Type B pancreatic cell (in vitro differentiated cells): ENCODE results near the gene PLEKHA7. TPM values are rescaled to one million over a fixed set of nuclear protein-coding genes. Genes with fewer than 3 reads are reported as not detected.

ENCODE experiments used
- DNase-seq: peaks from one replicate; pipeline ENCODE4 v3.0.0; 2021; ENCODE audit warnings: mixed read lengths; ENCODE audit not compliant: unreplicated experiment; ENCODE audit errors: extremely low spot score
- H3K27ac Mint-ChIP-seq: 2 replicates; pipeline ENCODE4 v1.8.0; 2021; ENCODE audit warnings: mild to moderate bottlenecking, mixed read lengths
- H3K27me3 Mint-ChIP-seq: 2 replicates; pipeline ENCODE4 v1.8.0; 2021; ENCODE audit warnings: mixed read lengths
- H3K36me3 Mint-ChIP-seq: 2 replicates; pipeline ENCODE4 v1.8.0; 2021; ENCODE audit warnings: mixed read lengths
- H3K4me1 Mint-ChIP-seq: one replicate; pipeline ENCODE4 v1.8.0; 2021; ENCODE audit warnings: mixed read lengths; ENCODE audit not compliant: unreplicated experiment
- H3K4me3 Mint-ChIP-seq: 2 replicates; pipeline ENCODE4 v1.8.0; 2021; ENCODE audit warnings: mild to moderate bottlenecking, mixed read lengths
- H3K9me3 Mint-ChIP-seq: 2 replicates; pipeline ENCODE4 v1.8.0; 2021; ENCODE audit warnings: mixed read lengths
- total RNA-seq: library from RNA; stranded (reverse); gene quantifications from 2 replicates; pipeline ENCODE4 v1.2.1, GENCODE V29; 2021; ENCODE audit warnings: low replicate concordance
- TF ChIP-seq, protein P1 (sequence below): fragments of 200-600 bp; sonication (generic); conservative IDR thresholded peaks from 2 replicates; pipeline ENCODE4 v1.5.0; 2021; ENCODE audit warnings: antibody characterized with exemption, mild to moderate bottlenecking

PLEKHA7 gene
- total RNA-seq, 1 donor from 2014 or later: 64.7 TPM

DNA sequence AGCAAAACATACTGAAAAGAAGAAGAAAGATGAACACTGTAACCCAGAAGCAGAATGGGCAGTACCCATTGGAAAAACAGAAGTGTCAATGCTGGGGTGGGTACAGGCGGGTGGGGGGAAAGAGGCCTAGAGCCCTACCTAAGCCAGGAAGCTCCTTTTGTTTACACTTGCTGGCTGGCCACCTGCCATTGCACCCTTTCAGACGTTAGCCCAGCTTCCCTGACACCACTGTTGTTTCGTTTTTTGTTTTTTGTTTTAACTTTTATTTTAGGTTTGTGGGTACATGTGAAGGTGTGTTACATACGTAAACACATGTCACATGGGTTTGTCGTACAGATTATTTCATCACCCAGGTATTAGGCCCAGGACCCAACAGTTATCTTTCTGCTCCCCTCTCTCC is 55.4 kb downstream of the PLEKHA7 start:
- TF ChIP-seq, protein P1, sequence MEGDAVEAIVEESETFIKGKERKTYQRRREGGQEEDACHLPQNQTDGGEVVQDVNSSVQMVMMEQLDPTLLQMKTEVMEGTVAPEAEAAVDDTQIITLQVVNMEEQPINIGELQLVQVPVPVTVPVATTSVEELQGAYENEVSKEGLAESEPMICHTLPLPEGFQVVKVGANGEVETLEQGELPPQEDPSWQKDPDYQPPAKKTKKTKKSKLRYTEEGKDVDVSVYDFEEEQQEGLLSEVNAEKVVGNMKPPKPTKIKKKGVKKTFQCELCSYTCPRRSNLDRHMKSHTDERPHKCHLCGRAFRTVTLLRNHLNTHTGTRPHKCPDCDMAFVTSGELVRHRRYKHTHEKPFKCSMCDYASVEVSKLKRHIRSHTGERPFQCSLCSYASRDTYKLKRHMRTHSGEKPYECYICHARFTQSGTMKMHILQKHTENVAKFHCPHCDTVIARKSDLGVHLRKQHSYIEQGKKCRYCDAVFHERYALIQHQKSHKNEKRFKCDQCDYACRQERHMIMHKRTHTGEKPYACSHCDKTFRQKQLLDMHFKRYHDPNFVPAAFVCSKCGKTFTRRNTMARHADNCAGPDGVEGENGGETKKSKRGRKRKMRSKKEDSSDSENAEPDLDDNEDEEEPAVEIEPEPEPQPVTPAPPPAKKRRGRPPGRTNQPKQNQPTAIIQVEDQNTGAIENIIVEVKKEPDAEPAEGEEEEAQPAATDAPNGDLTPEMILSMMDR: no peak
- H3K4me3 Mint-ChIP-seq: no peak overlapping the region
- no peaks in the 10 kb centered on the region for H3K27me3 Mint-ChIP-seq
- no peak overlapping the region for H3K27ac Mint-ChIP-seq
- H3K36me3 Mint-ChIP-seq: no peaks in the 10 kb centered on the region
- H3K4me1 Mint-ChIP-seq: peaks cover 32% of the 10 kb centered on the region
- DNase-seq: no peak
- no peaks in the 10 kb centered on the region for H3K9me3 Mint-ChIP-seq

DNA sequence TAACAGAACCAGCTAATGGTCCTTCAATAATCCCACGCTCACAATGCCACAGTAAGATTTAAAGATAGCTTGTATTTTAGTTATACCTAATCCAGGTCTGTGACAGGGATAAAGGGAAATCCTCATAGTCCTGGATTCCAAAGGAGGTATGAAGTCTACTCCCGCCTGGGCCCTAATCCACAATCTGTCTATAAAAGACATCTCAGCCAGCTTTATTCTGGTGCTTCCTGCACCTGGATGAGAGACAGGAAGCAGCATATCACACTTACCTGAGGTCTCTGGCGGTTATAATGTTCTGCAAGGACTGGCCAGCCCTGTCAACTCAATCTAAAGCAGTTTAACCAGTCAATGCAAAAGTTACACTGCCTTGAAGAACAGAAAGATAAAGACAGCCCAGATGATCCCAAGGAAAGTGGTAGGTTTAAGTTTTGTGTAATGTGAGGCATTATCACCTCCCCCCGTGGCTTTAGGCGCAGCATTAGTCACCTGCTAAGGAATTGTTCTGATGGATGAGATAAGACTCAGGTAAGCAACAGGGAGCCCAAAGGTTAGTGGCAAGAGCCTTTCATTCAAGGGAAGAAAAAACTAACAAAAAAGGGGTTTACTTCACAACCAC is 57.6 kb downstream of the PLEKHA7 start:
- Mint-ChIP-seq H3K36me3 (no peaks in the 10 kb centered on the region), H3K4me3 (peak overlapping the region; percentile 43), H3K9me3 (no peaks in the 10 kb centered on the region), H3K27me3 (no peaks in the 10 kb centered on the region), H3K4me1 (peaks cover 31% of the 10 kb centered on the region), H3K27ac (peak overlapping the region; percentile 78)
- TF ChIP-seq, protein P1: no peak
- no peak for DNase-seq

DNA sequence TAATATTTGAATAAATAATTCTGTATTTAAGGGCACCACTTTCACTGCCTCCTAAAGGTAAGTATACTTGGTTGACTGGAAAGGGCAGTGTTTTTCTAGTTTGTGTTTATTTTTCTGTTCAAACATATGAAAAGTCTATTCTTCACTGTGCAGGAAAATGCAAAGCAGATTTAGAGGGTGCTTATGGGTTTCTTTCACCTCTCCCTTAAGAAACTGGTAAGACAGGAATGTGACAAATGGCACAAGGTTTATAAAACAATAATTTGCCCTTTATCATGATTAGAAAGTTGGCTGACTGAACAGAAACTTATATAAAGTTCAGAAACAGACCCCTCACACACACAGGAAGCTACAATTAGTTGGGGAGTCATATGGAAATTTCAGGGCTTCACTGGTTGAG is 60.6 kb downstream of the PLEKHA7 start:
- TF ChIP-seq, protein P1: no peak

DNA sequence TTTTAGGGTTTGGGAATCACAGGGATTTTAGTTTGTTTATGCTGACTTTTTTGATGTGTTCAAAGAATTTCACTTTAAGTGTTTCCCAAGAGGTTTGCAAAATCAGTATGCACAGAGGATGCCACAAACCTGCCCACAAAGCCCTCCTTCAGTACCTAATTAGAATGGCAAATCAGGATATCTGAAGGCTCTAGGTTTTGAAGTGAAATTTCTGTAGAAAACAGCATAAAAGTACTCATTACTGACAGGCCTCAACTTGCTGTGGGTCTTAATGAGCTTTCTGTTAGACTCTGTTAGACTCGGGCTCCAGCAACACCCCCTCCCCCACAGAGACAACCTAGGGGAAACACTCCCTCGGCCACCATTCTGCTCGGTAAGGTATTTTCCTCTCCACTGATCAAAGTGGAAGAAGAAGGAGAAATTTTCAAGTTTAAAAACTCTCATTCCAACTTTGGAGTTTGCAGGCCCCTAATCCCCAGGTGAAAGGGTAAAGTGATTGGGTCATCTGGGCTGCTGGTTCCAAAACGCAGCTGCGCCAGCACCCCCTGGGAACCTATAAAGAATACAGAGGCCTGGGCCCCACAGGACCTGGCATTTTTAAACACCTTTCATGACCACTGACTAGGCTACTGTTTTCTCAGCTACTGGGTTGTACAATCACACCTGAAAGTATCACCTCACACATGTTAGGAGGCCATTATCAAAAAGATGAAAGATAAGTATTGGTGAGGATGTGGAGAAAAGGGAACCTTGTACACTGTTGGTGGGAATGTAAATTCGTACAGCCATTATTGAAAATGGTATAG is 67.5 kb downstream of the PLEKHA7 start:
- Mint-ChIP-seq H3K27me3 (no peaks in the 10 kb centered on the region), H3K27ac (peak overlapping the region; percentile 74), H3K4me1 (peaks cover 5% of the 10 kb centered on the region), H3K9me3 (no peaks in the 10 kb centered on the region), H3K36me3 (peaks cover 6% of the 10 kb centered on the region), H3K4me3 (no peak overlapping the region)
- TF ChIP-seq, protein P1: no peak
- no peak for DNase-seq

More for the DNA sequence above, 60.6 kb downstream of the PLEKHA7 start:
- Mint-ChIP-seq H3K27ac (peak overlapping the region; percentile 64), H3K36me3 (peaks cover 2% of the 10 kb centered on the region), H3K9me3 (no peaks in the 10 kb centered on the region), H3K4me1 (peaks cover 16% of the 10 kb centered on the region), H3K4me3 (no peak overlapping the region), H3K27me3 (no peaks in the 10 kb centered on the region)
- no peak for DNase-seq

DNA sequence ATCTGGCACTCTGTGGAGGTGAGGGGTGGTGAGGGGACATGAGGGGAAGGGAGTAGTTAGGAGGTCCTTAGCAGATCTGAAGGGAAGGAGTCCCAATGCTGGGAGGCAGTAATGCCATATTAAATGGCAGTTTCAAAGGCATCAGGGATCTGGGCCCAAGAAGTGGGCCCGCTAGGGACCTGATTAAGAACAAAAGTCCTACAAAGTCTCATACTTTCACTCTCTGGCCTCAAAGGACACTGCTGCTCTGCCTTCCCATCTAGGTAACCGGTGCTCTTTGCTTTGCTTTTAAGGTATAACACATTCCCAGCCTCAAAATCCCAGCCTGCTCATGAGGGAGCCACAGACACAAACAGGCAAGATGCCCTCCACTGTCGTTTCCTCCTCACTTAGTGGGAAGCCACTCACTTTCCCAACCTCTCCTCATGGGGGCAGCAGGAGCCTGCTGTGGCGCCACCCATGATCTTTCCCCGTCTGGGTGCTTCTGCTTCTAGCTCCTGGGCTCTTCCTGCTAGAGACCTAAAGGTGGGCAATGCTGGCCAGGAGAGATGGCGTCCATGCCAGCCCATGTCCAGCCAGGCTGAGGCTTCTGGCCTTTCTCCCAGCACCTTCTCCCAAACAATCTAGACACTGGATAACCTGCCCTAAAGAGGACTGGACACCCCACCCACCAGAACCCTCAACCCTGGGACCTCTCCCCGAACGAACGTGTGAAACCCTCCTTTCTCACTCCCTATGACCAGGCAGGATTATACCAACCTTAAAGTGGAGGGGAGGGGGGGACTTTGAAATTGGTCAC is 68.3 kb downstream of the PLEKHA7 start:
- Mint-ChIP-seq H3K27ac (peak overlapping the region; percentile 74), H3K4me1 (peaks cover 5% of the 10 kb centered on the region), H3K9me3 (no peaks in the 10 kb centered on the region), H3K4me3 (no peak overlapping the region), H3K36me3 (peaks cover 6% of the 10 kb centered on the region), H3K27me3 (no peaks in the 10 kb centered on the region)
- DNase-seq: no peak
- TF ChIP-seq, protein P1: peak; percentile 75
